ENCODE measurements around the gene ALPL. TPM values are rescaled to one million over a fixed set of nuclear protein-coding genes. Genes with fewer than 3 reads are reported as not detected.

Gene ALPL
- total and polyA plus RNA-seq, 10 of the 15 experiments (the other 5 are each of a cell fraction or from before 2014, with no cell fraction given), result 0.07 to 0.59 (median 0.31) TPM; not detected in 2

GRCh38 chr1:21495225-21495820, 13.9 kb upstream of the ALPL start (continued):
- TF ChIP-seq KLF5 (IDR thresholded peaks at IDR 0.05; ENCODE audit: partially characterized antibody), result no peak

- WGBS (ENCODE audit: insufficient coverage, insufficient replicate concordance, low lambda C conversion rate, missing lambda C conversion rate), result 0% methylated on average over 1 of the region's 1 CpG
Observed at GRCh38 chr1:21496063-21496462, 13.2 kb upstream of the ALPL start.

More at GRCh38 chr1:21496063-21496462, 13.2 kb upstream of the ALPL start:
- BruUV-seq (replicated peaks), result no TSS peak
- TF ChIP-seq CTCF (IDR thresholded peaks at IDR 0.05 in 2 of 3, conservative IDR thresholded peaks at IDR 0.05 in 1 of 3; ENCODE audit: control insufficient read depth in 2 of 3, extremely low read depth in 1 of 3, insufficient read depth in 1 of 3, low read depth in 3 of 3, low read length in 3 of 3) (no peak), SREBF1 (IDR thresholded peaks at IDR 0.05; ENCODE audit: low read length) (no peak), NR2F1 (conservative IDR thresholded peaks at IDR 0.05) (no peak), ZNF592 (IDR thresholded peaks at IDR 0.05) (no peak), CREB1 (IDR thresholded peaks at IDR 0.05; ENCODE audit: low read depth) (no peak), HSF1 (IDR thresholded peaks at IDR 0.05; ENCODE audit: low read depth, low read length) (no peak), BRCA1 (IDR thresholded peaks at IDR 0.05; ENCODE audit: low read depth, low read length) (no peak), NRF1 (conservative IDR thresholded peaks at IDR 0.05; ENCODE audit: low read depth, low read length) (no peak), CHD2 (IDR thresholded peaks at IDR 0.05; ENCODE audit: borderline replicate concordance, low read depth, low read length) (no peak), EGR1 (IDR thresholded peaks at IDR 0.05; ENCODE audit: borderline replicate concordance in 1 of 2, low read depth in 2 of 2, low read length in 2 of 2) (no peak)
- ChIA-PET SMC1A (ENCODE audit: uncharacterized antibody, unreplicated experiment) (interaction anchor here (0.6 to 2.2 kb wide), 3 partner anchors 39 to 63 kb away, joined by 3 to 8 read pairs (median 4); no protein-coding TSS in a partner anchor), CTCF (no interaction called here), POLR2A (no interaction called here), RAD21 (ENCODE audit: unreplicated experiment) (interaction anchor here (1.8 kb wide), 1 partner anchor 126 kb away, joined by 3 read pairs; no protein-coding TSS in a partner anchor)
- FAIRE-seq (no peak), DNase-seq (ENCODE audit: low read depth, low spot score) (no peak), ATAC-seq (no peak)
- H3K27me3 ChIP-seq (replicated peaks in 1 of 2; ENCODE audit: control insufficient read depth in 2 of 2, insufficient read depth in 2 of 2, low read length in 1 of 2), result peaks cover 0 to 5% of the 10 kb centered on the region in 2 experiments; a peak in 3 of 4 replicates
- no peaks in the 10 kb centered on the region for H4K20me1 ChIP-seq (ENCODE audit: control insufficient read depth, insufficient read depth)
- H3K79me2 ChIP-seq (ENCODE audit: control insufficient read depth, insufficient read depth, low read length), result no peaks in the 10 kb centered on the region
- no peak overlapping the region for H3K4me2 ChIP-seq (ENCODE audit: control insufficient read depth, insufficient read depth)
- no peak overlapping the region for H3K27ac ChIP-seq (ENCODE audit: control insufficient read depth, insufficient read depth)
- intact Hi-C loops (cut with micrococcal nuclease; ENCODE audit: unreplicated experiment), result no loop called here
- in situ Hi-C loops (cut with MboI), result no loop called here
- no peaks in the 10 kb centered on the region for H3K36me3 ChIP-seq (ENCODE audit: control insufficient read depth in 2 of 2, insufficient read depth in 2 of 2, low read length in 1 of 2)
- H3K4me1 ChIP-seq (ENCODE audit: control insufficient read depth, insufficient read depth, low read length), result no peaks in the 10 kb centered on the region
- no peaks in the 10 kb centered on the region for H3K9me3 ChIP-seq (replicated peaks; ENCODE audit: control insufficient read depth, insufficient read depth, low read length)
- no peak overlapping the region for H2AFZ ChIP-seq (ENCODE audit: control insufficient read depth, low read depth, low read length)
- no peak overlapping the region for H3K4me3 ChIP-seq
- no peak overlapping the region for H3K9ac ChIP-seq (ENCODE audit: control insufficient read depth, insufficient read depth, low read length)

Data from GM12878 (cell line).